ENCODE data around the gene CADM3. TPM values are rescaled to one million over a fixed set of nuclear protein-coding genes. Genes with fewer than 3 reads are reported as not detected.

Gene CADM3
- total and polyA plus RNA-seq, 2 donors (not counting 1 experiment from before 2014, with no cell fraction given): 0.32 to 0.33 TPM

DNA sequence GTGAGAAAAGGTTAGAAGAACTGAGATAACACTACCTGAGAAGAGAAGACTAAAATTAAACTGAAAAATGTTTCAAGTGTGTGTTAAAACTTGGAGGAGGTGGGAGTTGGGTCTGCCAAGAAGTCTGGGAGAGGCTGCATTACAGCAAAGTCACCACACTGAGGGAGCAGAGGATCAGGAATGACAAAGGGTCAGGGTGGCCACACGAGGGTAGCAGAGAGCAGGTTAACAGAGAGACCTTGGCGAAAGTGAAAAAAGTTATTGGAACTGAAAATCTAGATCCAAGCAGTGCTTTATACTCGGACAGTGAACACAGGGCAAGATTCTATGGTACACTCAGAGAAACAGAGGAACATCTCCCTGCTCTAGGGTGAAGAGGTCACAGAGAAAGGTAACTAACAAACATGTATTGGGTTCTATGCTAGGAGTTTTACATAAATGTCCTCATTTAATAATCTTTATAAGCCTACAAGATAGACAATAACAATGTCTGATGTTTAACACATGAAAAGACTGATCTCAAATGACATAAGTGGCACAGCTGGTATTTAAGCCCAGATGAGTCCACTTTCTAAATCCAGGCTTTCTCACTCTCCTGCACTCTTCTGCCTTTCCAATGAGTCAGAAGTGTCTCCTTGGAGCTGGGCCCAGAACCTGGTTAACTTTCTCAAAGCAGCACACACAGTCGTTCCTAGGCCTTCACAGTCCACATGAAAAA, 10.3 kb upstream of the CADM3 start:
- H3K4me3 Mint-ChIP-seq: no peak overlapping the region
- Histone ChIP-seq H3K4me1 (ENCODE audit: control insufficient read depth in 2 of 2, insufficient read depth in 2 of 2, low read length in 2 of 2) (peaks cover 4 to 6% of the 10 kb centered on the region in 2 donors), H3K9me3 (ENCODE audit: control extremely low read depth in 1 of 3, control insufficient read depth in 2 of 3, insufficient read depth in 1 of 3, low read length in 2 of 3) (no peaks in the 10 kb centered on the region), H4K20me1 (ENCODE audit: control insufficient read depth, insufficient read depth, low read length, poor library complexity, severe bottlenecking) (no peaks in the 10 kb centered on the region), H3K79me2 (ENCODE audit: control insufficient read depth, insufficient read depth, low read length) (no peaks in the 10 kb centered on the region), H3K4me3 (ENCODE audit: control extremely low read depth in 1 of 5, extremely low read depth in 1 of 5, insufficient read depth in 1 of 5, low read depth in 2 of 5, low read length in 4 of 5) (no peak overlapping the region), H3K36me3 (replicated peaks in 1 of 2; ENCODE audit: control extremely low read depth in 1 of 2, control insufficient read depth in 1 of 2, extremely low read depth in 1 of 2, insufficient read depth in 2 of 2, low read length in 1 of 2) (no peaks in the 10 kb centered on the region), H3K4me2 (replicated peaks; ENCODE audit: low read depth, low read length, poor library complexity, severe bottlenecking) (peak overlapping the region; percentile 16), H3K27ac (ENCODE audit: low read length in 2 of 2) (no peak overlapping the region), H2AFZ (ENCODE audit: insufficient read depth, low read depth, low read length, poor library complexity, severe bottlenecking) (peak overlapping the region; percentile 35), H3K27me3 (replicated peaks in 1 of 4; ENCODE audit: control extremely low read depth in 1 of 4, control insufficient read depth in 3 of 4, insufficient read depth in 4 of 4, low read length in 3 of 4) (no peaks in the 10 kb centered on the region), H3K9ac (ENCODE audit: low read length) (no peak overlapping the region)
- TF ChIP-seq, protein P1, sequence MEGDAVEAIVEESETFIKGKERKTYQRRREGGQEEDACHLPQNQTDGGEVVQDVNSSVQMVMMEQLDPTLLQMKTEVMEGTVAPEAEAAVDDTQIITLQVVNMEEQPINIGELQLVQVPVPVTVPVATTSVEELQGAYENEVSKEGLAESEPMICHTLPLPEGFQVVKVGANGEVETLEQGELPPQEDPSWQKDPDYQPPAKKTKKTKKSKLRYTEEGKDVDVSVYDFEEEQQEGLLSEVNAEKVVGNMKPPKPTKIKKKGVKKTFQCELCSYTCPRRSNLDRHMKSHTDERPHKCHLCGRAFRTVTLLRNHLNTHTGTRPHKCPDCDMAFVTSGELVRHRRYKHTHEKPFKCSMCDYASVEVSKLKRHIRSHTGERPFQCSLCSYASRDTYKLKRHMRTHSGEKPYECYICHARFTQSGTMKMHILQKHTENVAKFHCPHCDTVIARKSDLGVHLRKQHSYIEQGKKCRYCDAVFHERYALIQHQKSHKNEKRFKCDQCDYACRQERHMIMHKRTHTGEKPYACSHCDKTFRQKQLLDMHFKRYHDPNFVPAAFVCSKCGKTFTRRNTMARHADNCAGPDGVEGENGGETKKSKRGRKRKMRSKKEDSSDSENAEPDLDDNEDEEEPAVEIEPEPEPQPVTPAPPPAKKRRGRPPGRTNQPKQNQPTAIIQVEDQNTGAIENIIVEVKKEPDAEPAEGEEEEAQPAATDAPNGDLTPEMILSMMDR (IDR thresholded peaks at IDR 0.05): peak; percentile 96
- TF ChIP-seq EZH2 (IDR thresholded peaks at IDR 0.05; ENCODE audit: borderline replicate concordance, insufficient read depth, low read depth, low read length, poor library complexity, severe bottlenecking): no peak
- H3K4me1 Mint-ChIP-seq: peaks cover 7% of the 10 kb centered on the region
- WGBS (ENCODE audit: insufficient coverage): 7% methylated on average over 3 of the region's 4 CpGs
- POLR2A ChIA-PET: no interaction called here
- DNase-seq: peak; percentile 82
- CTCF ChIA-PET: interaction anchor here (0.6 to 6.3 kb wide), 17 partner anchors 8 to 1967 kb away, joined by 3 to 150 read pairs (median 4); partner anchors contain the start of gene ACKR1
- intact Hi-C loops (cut with micrococcal nuclease): loop anchor here (1.0 to 2.0 kb wide), 5 partner anchors 27 to 845 kb away; no protein-coding TSS in a partner anchor
- H3K27me3 Mint-ChIP-seq: no peaks in the 10 kb centered on the region
- ATAC-seq (ENCODE audit: low read depth): peak; percentile 98
- H3K9me3 Mint-ChIP-seq (ENCODE audit: insufficient read depth): no peaks in the 10 kb centered on the region
- H3K27ac Mint-ChIP-seq: no peak overlapping the region

DNA sequence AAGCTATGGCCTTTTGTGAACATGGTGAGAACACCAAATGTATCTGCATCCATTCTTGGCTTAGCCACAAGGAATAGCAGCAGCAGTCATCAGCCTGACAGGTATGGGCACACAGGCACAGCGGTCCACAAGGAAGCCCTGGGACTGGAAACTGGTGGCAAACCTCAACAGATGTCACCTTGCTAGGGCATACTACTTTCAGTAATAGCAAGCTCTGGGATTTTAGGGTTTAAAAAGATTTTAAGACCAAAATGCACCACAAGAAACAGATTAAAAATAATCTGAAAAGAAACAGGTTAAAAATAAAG, 9.7 kb upstream of the CADM3 start:
- ChIA-PET POLR2A (no interaction called here), CTCF (interaction anchor here (0.7 to 6.3 kb wide), 12 partner anchors 9 to 846 kb away, joined by 3 to 150 read pairs (median 4); partner anchors contain the start of gene ACKR1)
- peaks cover 7% of the 10 kb centered on the region for H3K4me1 Mint-ChIP-seq
- H3K4me3 ChIP-seq (ENCODE audit: control extremely low read depth in 1 of 5, extremely low read depth in 1 of 5, insufficient read depth in 1 of 5, low read depth in 2 of 5, low read length in 4 of 5): no peak overlapping the region
- H3K4me2 ChIP-seq (replicated peaks; ENCODE audit: low read depth, low read length, poor library complexity, severe bottlenecking): no peak overlapping the region
- WGBS (ENCODE audit: insufficient coverage): 100% methylated on average over 1 of the region's 1 CpG
- DNase-seq (no peak), ATAC-seq (ENCODE audit: low read depth) (no peak)
- H3K9me3 Mint-ChIP-seq (ENCODE audit: insufficient read depth): no peaks in the 10 kb centered on the region
- no peaks in the 10 kb centered on the region for H3K79me2 ChIP-seq (ENCODE audit: control insufficient read depth, insufficient read depth, low read length)
- H3K27me3 ChIP-seq (replicated peaks in 1 of 4; ENCODE audit: control extremely low read depth in 1 of 4, control insufficient read depth in 3 of 4, insufficient read depth in 4 of 4, low read length in 3 of 4): no peaks in the 10 kb centered on the region
- TF ChIP-seq EZH2 (IDR thresholded peaks at IDR 0.05; ENCODE audit: borderline replicate concordance, insufficient read depth, low read depth, low read length, poor library complexity, severe bottlenecking): no peak
- TF ChIP-seq, protein P1 (IDR thresholded peaks at IDR 0.05): no peak
- no peak overlapping the region for H3K4me3 Mint-ChIP-seq
- H3K27ac ChIP-seq (ENCODE audit: low read length in 2 of 2): no peak overlapping the region
- H3K27me3 Mint-ChIP-seq: no peaks in the 10 kb centered on the region
- H3K9me3 ChIP-seq (ENCODE audit: control extremely low read depth in 1 of 3, control insufficient read depth in 2 of 3, insufficient read depth in 1 of 3, low read length in 2 of 3): no peaks in the 10 kb centered on the region
- peaks cover 4 to 6% of the 10 kb centered on the region in 2 donors for H3K4me1 ChIP-seq (ENCODE audit: control insufficient read depth in 2 of 2, insufficient read depth in 2 of 2, low read length in 2 of 2)
- H4K20me1 ChIP-seq (ENCODE audit: control insufficient read depth, insufficient read depth, low read length, poor library complexity, severe bottlenecking): no peaks in the 10 kb centered on the region
- H2AFZ ChIP-seq (ENCODE audit: insufficient read depth, low read depth, low read length, poor library complexity, severe bottlenecking): peak overlapping the region; percentile 35
- H3K9ac ChIP-seq (ENCODE audit: low read length): no peak overlapping the region
- intact Hi-C loops (cut with micrococcal nuclease): loop anchor here (1.0 to 2.0 kb wide), 5 partner anchors 27 to 845 kb away; no protein-coding TSS in a partner anchor
- no peaks in the 10 kb centered on the region for H3K36me3 ChIP-seq (replicated peaks in 1 of 2; ENCODE audit: control extremely low read depth in 1 of 2, control insufficient read depth in 1 of 2, extremely low read depth in 1 of 2, insufficient read depth in 2 of 2, low read length in 1 of 2)
- no peak overlapping the region for H3K27ac Mint-ChIP-seq
